Smooth muscle cell (in vitro differentiated cells): ENCODE measurements around the gene NUMB. TPM values are rescaled to one million over a fixed set of nuclear protein-coding genes. Genes with fewer than 3 reads are reported as not detected.

Experiments used
- DNase-seq: peaks from one replicate; lab custom pipeline; 2025; ENCODE audit not compliant: unreplicated experiment; lab: John Stamatoyannopoulos, UW
- H2AFZ ChIP-seq: fragments of 200-600 bp; sonication (generic); 2 replicates; pipeline ENCODE4 v1.6.0; 2016; ENCODE audit warnings: antibody characterized with exemption, low read depth, mild to moderate bottlenecking
- H3F3A ChIP-seq: fragments of 200-600 bp; sonication (generic); 2 replicates; pipeline ENCODE4 v1.6.0; 2017; ENCODE audit warnings: antibody characterized with exemption, low read depth
- H3K27ac ChIP-seq: fragments of 200-600 bp; sonication (generic); 2 replicates; pipeline ENCODE4 v1.5.1; 2016; ENCODE audit warnings: low read depth, mild to moderate bottlenecking
- H3K27me3 ChIP-seq: fragments of 200-600 bp; sonication (generic); 2 replicates; pipeline ENCODE4 v1.6.1; 2016; ENCODE audit warnings: low read depth, mild to moderate bottlenecking
- H3K36me3 ChIP-seq: fragments of 200-600 bp; sonication (generic); 2 replicates; pipeline ENCODE4 v1.5.1; 2016; ENCODE audit warnings: low read depth
- H3K4me1 ChIP-seq: fragments of 200-600 bp; sonication (generic); 2 replicates; pipeline ENCODE4 v1.5.1; 2016; ENCODE audit warnings: low read depth
- H3K4me2 ChIP-seq: fragments of 200-600 bp; sonication (generic); 2 replicates; pipeline ENCODE4 v1.6.0; 2016; ENCODE audit warnings: mild to moderate bottlenecking
- H3K4me3 ChIP-seq: fragments of 200-600 bp; sonication (generic); 2 replicates; pipeline ENCODE4 v1.5.1; 2016; ENCODE audit warnings: mild to moderate bottlenecking
- H3K79me2 ChIP-seq: fragments of 200-600 bp; sonication (generic); 2 replicates; pipeline ENCODE4 v1.6.0; 2016; ENCODE audit warnings: low read depth, mild to moderate bottlenecking
- H3K9ac ChIP-seq: fragments of 200-600 bp; sonication (generic); 2 replicates; pipeline ENCODE4 v1.6.0; 2016; ENCODE audit warnings: low read depth
- H3K9me3 ChIP-seq: fragments of 200-600 bp; sonication (generic); replicated peaks from 2 replicates; pipeline ENCODE4 v1.5.1; 2016; ENCODE audit warnings: low read depth
- H4K20me1 ChIP-seq: fragments of 200-600 bp; sonication (generic); 2 replicates; pipeline ENCODE4 v1.6.0; 2016; ENCODE audit warnings: low read depth
- WGBS: methylation state at CpG from one replicate; pipeline ENCODE4 v1.1.7; 2016; ENCODE audit warnings: low lambda C conversion rate; 5-methylcytosine and 5-hydroxymethylcytosine counted together
- polyA plus RNA-seq: library from polyadenylated mRNA; unstranded; fragments of >200 nt; fragmentation: Nextera tagmentation; extraction: Ambion mirVana; gene quantifications from 2 replicates; pipeline ENCODE4 v1.2.1, GENCODE V29; 2016
- total RNA-seq: library from RNA; depleted of rRNA; stranded (reverse); fragments of >200 nt; gene quantifications from 2 replicates; pipeline ENCODE4 v1.2.3, GENCODE V29; 2014
- TF ChIP-seq, protein P1 (sequence below): fragments of 200-600 bp; sonication (generic); IDR thresholded peaks from 2 replicates; pipeline ENCODE4 v1.5.1; 2017; ENCODE audit warnings: borderline replicate concordance, mild to moderate bottlenecking, antibody characterized with exemption; ENCODE audit not compliant: insufficient read depth, poor library complexity, severe bottlenecking

NUMB gene
- total and polyA plus RNA-seq, 2 experiments from 2014 or later = 34.5 to 57.4 TPM

DNA sequence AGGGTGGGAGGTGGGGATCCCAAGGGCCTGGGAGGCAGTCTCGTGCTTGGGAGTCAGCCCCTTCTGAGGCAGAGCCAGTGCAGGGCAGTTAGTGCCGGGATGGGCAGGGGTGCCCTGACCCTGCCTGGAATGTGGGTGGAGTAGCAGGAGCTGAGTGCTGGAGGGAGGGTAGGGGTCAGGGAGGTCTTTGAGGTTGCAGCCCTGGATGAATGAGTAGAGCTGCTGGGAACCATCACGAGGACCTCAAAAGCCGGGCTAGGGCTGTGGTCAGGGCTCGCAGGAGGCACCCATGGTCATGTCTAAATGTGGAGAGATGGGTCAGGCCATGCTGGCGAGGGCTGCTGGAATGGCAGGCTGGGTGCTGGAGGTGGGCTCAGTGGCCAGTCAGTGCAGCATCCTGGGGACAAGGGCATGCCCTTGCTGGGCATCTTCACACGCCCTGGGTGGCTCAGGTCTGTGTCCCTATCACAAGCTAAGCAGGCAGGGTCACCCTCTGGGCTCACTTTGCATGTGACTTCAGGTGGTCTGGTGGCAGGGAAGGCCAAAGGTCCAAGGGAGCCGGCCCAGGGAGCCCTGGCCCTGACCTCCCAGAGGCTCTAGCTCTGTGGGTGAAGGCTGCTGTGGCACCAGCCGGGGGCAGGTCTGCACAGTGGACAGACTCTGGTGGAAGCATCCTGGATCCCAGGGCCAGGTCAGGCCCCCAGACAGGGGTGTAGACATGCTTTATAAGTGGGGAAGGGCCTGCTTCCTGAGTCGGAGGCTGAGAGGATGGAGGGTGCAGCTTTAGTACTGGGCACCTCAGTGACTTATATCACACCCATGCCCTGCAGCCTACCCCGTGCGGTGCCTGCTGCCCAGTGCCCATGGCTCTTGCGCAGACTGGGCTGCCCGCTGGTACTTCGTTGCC, 196.6 kb downstream of the NUMB start:
- 92% methylated on average over 15 of the region's 15 CpGs for WGBS

DNA sequence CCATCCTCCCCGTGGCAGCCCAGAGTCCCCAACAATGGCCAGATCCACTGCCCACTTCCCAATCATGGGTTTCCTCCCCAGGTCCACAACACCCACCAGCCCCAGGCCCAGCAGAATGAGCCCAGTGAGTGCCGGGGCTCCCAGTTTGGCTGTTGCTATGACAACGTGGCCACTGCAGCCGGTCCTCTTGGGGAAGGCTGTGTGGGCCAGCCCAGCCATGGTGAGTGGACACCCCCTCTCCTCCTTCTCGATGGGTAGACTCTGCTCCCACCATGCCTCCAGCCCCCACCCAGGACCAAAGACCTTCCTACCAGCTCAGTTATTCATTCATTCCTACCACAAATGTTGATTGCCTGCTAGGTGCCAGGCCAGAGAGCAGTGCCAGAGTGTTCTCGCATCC, 197.3 kb downstream of the NUMB start:
- H3K4me1 ChIP-seq = no peaks in the 10 kb centered on the region
- H3K9ac ChIP-seq = no peak overlapping the region
- no peak overlapping the region for H3K4me3 ChIP-seq
- no peaks in the 10 kb centered on the region for H3K36me3 ChIP-seq
- H2AFZ ChIP-seq = no peak overlapping the region
- no peaks in the 10 kb centered on the region for H3K9me3 ChIP-seq
- H3K27me3 ChIP-seq = no peaks in the 10 kb centered on the region
- no peak for DNase-seq
- no peaks in the 10 kb centered on the region for H4K20me1 ChIP-seq
- TF ChIP-seq, protein P1, sequence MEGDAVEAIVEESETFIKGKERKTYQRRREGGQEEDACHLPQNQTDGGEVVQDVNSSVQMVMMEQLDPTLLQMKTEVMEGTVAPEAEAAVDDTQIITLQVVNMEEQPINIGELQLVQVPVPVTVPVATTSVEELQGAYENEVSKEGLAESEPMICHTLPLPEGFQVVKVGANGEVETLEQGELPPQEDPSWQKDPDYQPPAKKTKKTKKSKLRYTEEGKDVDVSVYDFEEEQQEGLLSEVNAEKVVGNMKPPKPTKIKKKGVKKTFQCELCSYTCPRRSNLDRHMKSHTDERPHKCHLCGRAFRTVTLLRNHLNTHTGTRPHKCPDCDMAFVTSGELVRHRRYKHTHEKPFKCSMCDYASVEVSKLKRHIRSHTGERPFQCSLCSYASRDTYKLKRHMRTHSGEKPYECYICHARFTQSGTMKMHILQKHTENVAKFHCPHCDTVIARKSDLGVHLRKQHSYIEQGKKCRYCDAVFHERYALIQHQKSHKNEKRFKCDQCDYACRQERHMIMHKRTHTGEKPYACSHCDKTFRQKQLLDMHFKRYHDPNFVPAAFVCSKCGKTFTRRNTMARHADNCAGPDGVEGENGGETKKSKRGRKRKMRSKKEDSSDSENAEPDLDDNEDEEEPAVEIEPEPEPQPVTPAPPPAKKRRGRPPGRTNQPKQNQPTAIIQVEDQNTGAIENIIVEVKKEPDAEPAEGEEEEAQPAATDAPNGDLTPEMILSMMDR = no peak
- 90% methylated on average over 6 of the region's 6 CpGs for WGBS
- H3K79me2 ChIP-seq = no peaks in the 10 kb centered on the region
- H3F3A ChIP-seq = no peaks in the 10 kb centered on the region
- H3K27ac ChIP-seq = no peak overlapping the region
- no peak overlapping the region for H3K4me2 ChIP-seq

More for the DNA sequence above, 196.6 kb downstream of the NUMB start:
- no peaks in the 10 kb centered on the region for H3F3A ChIP-seq
- TF ChIP-seq, protein P1 = no peak
- no peak overlapping the region for H3K9ac ChIP-seq
- no peak overlapping the region for H2AFZ ChIP-seq
- H3K36me3 ChIP-seq = no peaks in the 10 kb centered on the region
- no peaks in the 10 kb centered on the region for H3K4me1 ChIP-seq
- H4K20me1 ChIP-seq = no peaks in the 10 kb centered on the region
- no peaks in the 10 kb centered on the region for H3K9me3 ChIP-seq
- H3K27me3 ChIP-seq = no peaks in the 10 kb centered on the region
- no peak for DNase-seq
- no peak overlapping the region for H3K27ac ChIP-seq
- no peak overlapping the region for H3K4me2 ChIP-seq
- H3K4me3 ChIP-seq = no peak overlapping the region
- H3K79me2 ChIP-seq = no peaks in the 10 kb centered on the region

DNA sequence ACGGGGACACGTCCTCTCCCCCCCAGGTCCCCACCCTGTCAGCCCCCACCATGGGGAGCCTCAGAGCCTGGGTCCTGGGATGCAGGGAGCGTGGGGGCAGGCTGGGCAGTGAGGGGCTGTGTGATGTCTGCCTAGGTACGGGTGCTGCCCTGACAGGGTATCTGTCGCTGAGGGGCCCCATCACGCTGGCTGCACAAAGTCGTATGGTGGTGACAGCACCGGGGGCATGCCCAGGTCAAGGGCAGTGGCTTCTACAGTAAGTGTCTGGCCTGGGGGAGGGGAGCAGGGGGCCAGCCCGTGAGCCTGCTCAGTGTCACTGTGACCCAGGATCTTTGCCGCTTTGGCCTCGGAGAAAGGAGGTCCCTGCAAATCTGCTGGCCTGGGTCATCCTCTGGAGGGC, 197.8 kb downstream of the NUMB start:
- Histone ChIP-seq H3K27ac (no peak overlapping the region), H3K9ac (no peak overlapping the region), H4K20me1 (no peaks in the 10 kb centered on the region), H3K79me2 (no peaks in the 10 kb centered on the region), H3K36me3 (no peaks in the 10 kb centered on the region), H3K9me3 (no peaks in the 10 kb centered on the region), H3K27me3 (no peaks in the 10 kb centered on the region), H3K4me1 (no peaks in the 10 kb centered on the region), H3F3A (no peaks in the 10 kb centered on the region), H3K4me2 (no peak overlapping the region), H2AFZ (no peak overlapping the region), H3K4me3 (no peak overlapping the region)
- 82% methylated on average over 11 of the region's 11 CpGs for WGBS
- TF ChIP-seq, protein P1 = no peak
- no peak for DNase-seq
